ENCODE results near the gene PRR5L. TPM values are rescaled to one million over a fixed set of nuclear protein-coding genes. Genes with fewer than 3 reads are reported as not detected.
"Not testable (repeated sequence)": the region's sequence is repeated elsewhere in the genome, so short reads cannot be mapped to it uniquely, and the experiment has no call there.

The PRR5L gene
- total RNA-seq, 1 donor = 0.54 TPM

DNA sequence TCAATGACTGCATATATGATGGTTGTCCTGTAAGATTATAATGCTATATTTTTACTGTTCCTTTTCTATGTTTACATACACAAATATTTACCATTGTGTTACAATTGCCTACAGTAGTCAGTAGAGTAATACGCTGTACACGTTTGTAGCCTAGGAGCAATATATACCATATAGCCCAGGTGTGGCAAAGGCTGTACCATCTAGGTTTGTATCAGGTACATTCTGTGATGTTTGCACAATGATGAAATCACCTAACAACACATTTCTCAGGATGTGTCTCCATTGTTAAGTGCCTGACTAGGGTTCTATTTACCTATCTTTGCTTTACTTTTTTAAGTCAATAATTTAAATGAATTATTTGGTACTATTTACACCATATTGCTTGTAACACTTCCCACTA lies 21.9 kb downstream of the PRR5L start:
- no peak for DNase-seq (ENCODE audit: low read depth)

DNA sequence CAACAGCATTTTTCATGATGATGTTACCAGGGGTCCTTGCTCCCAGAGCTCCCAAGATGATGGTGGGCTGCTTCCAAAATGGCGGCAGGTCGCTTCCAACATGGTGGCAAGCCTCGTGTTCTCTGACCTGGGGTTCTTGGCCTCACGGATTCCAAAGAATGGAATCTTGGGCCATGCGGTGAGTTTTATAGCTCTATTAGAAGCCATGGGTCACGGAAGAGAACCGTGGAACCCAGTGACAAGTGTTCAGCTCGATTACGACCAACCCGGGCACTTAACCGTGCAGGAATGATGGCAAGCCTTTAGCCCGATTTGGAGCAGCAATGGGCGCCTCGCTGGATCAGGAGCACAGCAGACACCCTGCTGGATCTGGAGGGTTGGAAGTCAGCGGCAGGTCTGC lies 28.9 kb downstream of the PRR5L start:
- not testable (repeated sequence) for DNase-seq (ENCODE audit: low read depth); H3K4me3 ChIP-seq (ENCODE audit: low read depth, low read length)

More for the DNA sequence above, 21.9 kb downstream of the PRR5L start:
- TF ChIP-seq, protein P1, sequence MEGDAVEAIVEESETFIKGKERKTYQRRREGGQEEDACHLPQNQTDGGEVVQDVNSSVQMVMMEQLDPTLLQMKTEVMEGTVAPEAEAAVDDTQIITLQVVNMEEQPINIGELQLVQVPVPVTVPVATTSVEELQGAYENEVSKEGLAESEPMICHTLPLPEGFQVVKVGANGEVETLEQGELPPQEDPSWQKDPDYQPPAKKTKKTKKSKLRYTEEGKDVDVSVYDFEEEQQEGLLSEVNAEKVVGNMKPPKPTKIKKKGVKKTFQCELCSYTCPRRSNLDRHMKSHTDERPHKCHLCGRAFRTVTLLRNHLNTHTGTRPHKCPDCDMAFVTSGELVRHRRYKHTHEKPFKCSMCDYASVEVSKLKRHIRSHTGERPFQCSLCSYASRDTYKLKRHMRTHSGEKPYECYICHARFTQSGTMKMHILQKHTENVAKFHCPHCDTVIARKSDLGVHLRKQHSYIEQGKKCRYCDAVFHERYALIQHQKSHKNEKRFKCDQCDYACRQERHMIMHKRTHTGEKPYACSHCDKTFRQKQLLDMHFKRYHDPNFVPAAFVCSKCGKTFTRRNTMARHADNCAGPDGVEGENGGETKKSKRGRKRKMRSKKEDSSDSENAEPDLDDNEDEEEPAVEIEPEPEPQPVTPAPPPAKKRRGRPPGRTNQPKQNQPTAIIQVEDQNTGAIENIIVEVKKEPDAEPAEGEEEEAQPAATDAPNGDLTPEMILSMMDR (IDR thresholded peaks at IDR 0.05; ENCODE audit: insufficient read depth, low read length) = no peak
- H3K4me3 ChIP-seq (ENCODE audit: low read depth, low read length) = no peak overlapping the region

DNA sequence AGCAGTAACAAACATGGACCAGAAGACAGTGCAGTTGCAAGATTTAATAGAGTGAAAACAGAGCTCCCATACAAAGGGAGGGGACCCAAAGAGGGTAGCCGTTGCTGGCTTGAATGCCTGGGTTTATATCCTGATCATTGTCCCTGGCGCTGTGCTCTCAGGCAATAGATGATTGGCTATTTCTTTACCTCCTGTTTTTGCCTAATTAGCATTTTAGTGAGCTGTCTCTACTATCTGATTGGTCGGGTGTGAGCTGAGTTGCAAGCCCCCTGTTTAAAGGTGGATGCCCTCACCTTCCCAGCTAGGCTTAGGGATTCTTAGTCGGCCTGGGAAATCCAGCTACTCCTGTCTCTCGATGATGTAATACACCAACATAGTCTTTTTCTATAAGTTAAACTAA lies 29.3 kb downstream of the PRR5L start:
- H3K4me3 ChIP-seq (ENCODE audit: low read depth, low read length); DNase-seq (ENCODE audit: low read depth): not testable (repeated sequence)

DNA sequence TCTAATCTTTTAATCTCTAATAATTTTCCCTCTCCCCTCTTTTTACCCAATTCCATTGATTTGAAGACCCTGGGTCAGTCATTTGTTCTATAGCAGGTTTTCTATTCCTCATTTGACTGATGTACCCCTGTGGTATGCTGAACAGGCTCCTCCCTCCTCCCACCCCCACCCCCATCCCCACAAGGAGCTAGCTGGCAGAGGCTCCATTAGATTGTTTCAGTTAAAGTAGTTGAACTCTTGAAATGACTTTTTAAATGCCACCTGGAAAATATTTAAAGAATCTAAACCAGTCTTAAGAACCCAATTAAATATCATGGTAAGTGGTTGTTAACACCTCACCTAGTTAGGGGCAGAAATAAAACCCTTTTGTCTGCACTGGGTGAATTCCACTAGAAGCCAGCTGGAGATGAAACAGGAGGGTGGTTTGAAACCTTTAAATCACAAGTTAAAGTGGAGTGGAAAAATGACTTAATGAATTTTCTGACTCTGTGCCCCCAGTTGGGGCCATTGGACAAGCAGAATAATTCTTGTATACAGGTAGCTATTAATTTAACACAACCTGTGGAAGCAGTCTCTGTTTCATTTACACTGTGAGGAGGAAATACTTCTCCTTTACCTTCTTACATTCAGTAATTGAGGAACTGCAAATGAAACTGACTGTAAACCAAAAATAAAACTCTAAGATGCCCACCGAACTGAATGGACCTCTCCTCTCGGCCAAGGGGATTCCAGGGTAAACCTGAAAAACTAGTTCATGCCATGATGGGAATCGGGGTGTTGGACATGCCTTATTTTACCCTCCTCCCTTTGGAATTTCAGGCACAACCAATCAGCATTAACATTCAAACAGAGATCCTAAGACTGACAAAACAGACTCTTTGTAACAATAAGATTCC lies 30.7 kb downstream of the PRR5L start:
- DNase-seq (ENCODE audit: low read depth) = no peak
- TF ChIP-seq, protein P1 (IDR thresholded peaks at IDR 0.05; ENCODE audit: insufficient read depth, low read length) = no peak
- H3K4me3 ChIP-seq (ENCODE audit: low read depth, low read length) = no peak overlapping the region

DNA sequence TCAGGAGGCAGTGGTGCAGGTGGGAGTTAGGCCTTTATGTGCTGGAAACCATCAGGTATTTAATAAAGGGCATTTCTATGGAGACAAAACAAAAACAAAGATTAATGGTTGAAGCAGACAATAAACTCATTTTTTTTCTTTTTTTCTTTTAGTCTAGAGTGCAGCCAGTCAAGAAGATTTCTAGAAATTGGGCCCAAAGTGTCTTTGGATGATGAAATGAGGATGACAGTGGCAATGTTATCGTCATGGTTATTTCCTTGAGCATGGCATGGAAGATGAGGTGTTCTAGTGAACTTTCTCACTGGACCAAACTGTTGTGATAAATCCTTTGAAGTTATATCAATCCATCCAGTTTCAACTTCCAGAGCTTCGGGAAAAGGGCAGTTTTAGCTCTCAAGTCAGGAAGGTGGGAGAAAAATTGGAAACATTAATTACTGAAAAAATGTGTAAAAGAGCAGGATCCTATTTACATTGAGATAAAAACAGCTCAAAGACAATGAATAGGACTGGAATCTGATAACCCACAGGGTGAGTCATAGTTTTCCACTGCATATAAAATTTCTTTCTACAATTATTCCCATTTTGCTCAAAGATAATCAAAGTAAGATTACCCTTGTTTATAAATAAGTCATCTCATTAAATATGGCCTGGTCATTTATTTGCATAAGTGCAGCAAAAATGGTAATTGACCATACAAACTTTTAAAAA lies 33.0 kb downstream of the PRR5L start:
- no peak for DNase-seq (ENCODE audit: low read depth)
- TF ChIP-seq, protein P1 (IDR thresholded peaks at IDR 0.05; ENCODE audit: insufficient read depth, low read length) = no peak
- H3K4me3 ChIP-seq (ENCODE audit: low read depth, low read length) = no peak overlapping the region

DNA sequence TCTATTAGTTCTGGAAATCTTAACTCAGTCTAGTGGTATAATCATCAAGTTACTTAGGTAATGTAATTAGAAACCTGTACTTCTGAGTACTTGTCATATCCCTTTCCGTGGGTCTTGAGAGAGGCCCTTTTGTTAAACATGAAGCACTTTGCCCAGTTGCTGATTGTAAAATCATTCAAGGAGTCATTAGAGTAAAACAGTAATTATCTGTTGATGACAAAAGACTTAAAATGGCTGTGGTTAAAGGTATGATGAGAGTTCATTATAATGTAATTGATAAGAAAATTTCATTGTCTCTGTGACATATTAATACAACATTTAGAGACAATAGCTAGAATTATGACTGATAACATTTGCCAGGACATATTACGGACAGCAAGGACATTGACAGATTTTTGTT lies 34.3 kb downstream of the PRR5L start:
- TF ChIP-seq, protein P1 (IDR thresholded peaks at IDR 0.05; ENCODE audit: insufficient read depth, low read length) = no peak
- DNase-seq (ENCODE audit: low read depth) = no peak
- H3K4me3 ChIP-seq (ENCODE audit: low read depth, low read length) = no peak overlapping the region

DNA sequence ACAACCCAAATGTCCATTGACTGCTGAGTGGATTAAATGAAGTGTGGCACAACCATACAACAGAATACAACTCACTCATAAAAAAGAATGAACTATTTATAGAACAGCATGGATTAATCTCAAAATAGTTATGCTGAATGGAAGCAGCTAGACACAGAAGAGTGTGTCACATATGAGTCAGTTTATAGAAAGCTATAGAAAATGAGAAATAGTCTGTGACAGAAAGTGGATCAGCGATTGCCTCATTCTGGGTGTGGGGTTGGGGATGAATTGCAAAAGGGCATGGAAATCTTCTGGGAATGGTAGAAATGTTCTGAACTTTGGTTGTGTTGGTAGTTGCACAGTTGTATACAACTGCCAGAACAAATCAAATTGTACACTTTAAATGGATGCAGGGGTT lies 37.4 kb downstream of the PRR5L start:
- DNase-seq (ENCODE audit: low read depth) = no peak
- TF ChIP-seq, protein P1 (IDR thresholded peaks at IDR 0.05; ENCODE audit: insufficient read depth, low read length) = no peak
- H3K4me3 ChIP-seq (ENCODE audit: low read depth, low read length) = no peak overlapping the region

All from fibroblast of the aortic adventitia (primary cell).